HG02884 (cell line): Measurements from ENCODE around the gene RAB11A.

Experiments used
- ATAC-seq: cut with Tn5 transposase; IDR thresholded peaks from one replicate; pipeline ENCODE4 v1.9.1; 2021; ENCODE audit warnings: mild to moderate bottlenecking, moderate library complexity; ENCODE audit not compliant: unreplicated experiment

RAB11A gene

DNA sequence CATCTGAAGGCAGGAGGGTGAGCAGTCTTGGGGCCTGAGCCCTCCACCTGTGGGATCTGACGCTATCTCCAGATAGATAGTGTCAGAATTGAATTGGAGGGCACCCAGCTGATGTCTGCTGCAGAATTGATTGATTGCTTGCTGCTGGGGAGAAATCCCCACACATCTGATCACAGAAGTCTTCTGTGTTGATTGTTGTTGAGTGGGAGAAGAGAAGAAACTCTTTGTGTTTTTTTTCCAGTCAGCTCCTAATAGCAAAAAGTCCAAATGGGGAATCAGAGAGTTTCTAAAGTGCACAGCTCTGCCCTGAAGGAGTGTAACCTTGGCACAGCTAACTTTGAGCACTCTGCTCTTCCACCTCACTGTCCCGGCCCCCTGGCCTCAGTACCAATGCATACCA is 66.1 kb downstream of the RAB11A start:
- no peak for ATAC-seq

DNA sequence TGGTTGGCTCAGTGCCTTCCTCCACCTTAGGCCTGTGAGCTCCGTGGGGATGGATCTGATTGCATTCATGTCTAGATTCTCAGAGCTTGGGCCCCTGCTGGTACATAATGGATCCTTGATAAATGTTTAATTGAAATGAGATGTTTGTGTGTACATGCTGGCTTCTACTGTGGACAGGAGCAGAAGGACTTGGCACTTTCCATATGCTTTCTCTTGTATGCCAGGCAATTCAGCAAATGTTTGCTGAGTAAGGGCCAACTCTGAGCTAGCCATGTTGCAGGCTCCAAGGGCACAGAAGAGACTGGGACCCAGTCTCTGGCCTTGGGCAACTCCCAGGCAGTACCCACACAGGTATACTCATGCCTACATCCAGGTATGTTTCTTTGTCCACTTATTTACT is 67.0 kb downstream of the RAB11A start:
- ATAC-seq = no peak

DNA sequence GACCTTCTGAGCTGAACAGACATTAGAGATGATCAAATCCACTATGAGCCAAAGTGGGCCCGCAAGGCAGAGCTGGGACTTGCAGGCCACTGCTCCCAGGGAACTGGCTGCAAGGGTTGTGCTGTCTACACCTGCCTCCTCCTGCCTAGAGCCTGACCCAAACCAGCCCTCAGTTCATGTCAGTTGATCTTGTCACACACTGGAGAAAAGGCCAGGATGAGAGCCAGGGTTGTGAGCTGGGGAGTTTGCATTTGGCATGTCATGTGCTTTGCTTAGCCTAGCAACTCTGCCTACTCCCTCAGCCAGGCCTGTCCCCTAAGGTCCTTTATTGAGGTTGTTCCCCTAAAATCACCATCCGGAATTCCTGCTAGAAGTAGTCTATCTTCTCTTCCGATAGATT is 67.8 kb downstream of the RAB11A start:
- ATAC-seq = no peak

DNA sequence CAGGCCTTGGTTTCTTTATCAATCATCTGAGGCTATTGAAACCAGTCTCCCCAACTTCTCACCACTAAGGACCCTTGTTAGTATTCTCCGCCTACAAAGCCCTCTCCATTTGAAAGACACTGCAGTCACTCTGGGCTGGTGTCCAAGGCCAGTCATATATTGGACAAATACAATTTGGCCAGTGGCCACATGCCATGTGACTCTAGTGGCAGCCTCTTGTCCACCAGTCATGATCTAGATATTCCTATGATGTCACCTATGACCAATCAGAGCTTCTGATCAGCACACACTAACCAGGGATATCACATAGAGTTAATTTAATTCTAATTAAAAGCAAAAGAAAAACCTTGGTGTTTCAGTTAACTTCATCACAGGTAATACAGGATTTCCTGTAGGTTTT is 68.2 kb downstream of the RAB11A start:
- ATAC-seq = no peak

DNA sequence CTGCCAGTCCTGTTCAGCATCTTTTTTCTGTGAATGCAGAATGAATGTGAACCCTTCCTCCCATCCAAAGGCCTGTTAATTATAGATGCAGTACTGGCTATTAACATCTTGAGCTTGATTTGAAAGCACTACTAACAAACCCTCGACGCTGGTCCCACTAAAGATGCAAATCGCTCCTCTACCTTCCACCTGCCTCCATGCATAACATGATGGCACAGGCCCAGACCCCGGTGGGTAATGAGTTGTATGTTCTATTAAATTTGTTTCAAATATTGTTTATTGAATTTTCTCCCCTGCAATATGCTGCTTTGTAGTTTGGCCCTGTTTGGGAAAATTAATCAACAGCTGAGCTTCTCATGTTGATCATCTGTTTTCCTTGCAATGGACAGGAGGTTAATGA is 69.3 kb downstream of the RAB11A start:
- ATAC-seq = no peak

DNA sequence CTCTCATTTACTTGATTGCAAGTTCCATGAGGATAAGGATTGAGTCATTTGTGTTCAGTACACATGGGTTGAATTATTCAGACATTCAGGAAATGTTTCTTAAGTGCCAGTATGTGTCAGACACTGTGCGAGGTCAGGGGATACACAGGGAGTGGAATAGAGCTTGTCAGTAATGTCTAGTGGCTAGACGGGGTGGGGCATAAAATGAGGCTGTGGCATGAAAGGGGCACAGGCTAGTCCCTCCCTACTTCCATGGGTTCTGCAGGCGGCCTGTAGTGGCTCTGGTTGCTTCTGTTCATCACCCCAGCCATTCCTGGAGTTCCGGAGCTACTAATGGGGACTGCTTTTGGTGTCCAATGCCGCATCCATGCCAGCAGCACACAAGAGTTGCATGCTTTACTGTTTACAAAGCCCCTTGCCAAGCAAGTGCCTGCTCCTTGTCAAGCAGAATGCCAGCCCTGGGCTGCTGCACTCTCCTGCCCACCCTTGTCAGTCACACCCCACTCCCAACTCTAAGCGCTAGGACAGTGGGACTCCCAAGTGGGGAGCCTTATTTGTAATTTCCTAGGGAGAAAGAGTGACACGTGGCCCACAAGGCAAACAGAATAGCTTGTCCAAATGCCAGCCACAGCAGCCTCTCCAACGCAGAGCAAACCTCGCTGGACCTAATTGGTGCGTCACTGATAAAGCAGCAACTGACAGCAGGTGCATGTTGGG is 70.8 kb downstream of the RAB11A start:
- no peak for ATAC-seq

DNA sequence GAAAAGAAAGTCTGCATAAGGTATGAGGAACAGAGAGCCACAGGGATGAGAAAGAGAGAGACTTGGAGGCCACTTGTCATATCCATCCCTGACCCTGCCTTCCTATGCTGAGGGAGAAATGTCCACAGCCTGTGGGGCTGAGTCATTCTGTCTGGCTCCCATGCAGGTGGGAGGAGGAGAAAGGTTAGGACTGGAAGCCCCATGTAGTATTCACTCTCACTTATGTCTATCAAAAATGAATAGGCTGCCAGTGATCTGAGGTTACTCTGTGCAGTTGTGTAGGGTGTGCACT is 71.3 kb downstream of the RAB11A start:
- ATAC-seq = no peak
